Measurements from ENCODE around the gene GPR18.

GRCh38 chr13:99285432-99286182, 27.4 kb upstream of the GPR18 start:
- TF ChIP-seq CTCF (conservative IDR thresholded peaks at IDR 0.05) = no peak
- no peak for TF ChIP-seq EZH2 (IDR thresholded peaks at IDR 0.05; ENCODE audit: low read depth)

Measured in PC-9 (cell line).